HG02798 (cell line): ENCODE data around the gene ST6GALNAC5.
"Not testable (repeated sequence)": the region's sequence is repeated elsewhere in the genome, so short reads cannot be mapped to it uniquely, and the experiment has no call there.

Experiments
- ATAC-seq: cut with Tn5 transposase; IDR thresholded peaks from one replicate; pipeline ENCODE4 v1.9.1; 2021; ENCODE audit warnings: mild to moderate bottlenecking; ENCODE audit not compliant: unreplicated experiment, poor library complexity

Gene ST6GALNAC5

DNA sequence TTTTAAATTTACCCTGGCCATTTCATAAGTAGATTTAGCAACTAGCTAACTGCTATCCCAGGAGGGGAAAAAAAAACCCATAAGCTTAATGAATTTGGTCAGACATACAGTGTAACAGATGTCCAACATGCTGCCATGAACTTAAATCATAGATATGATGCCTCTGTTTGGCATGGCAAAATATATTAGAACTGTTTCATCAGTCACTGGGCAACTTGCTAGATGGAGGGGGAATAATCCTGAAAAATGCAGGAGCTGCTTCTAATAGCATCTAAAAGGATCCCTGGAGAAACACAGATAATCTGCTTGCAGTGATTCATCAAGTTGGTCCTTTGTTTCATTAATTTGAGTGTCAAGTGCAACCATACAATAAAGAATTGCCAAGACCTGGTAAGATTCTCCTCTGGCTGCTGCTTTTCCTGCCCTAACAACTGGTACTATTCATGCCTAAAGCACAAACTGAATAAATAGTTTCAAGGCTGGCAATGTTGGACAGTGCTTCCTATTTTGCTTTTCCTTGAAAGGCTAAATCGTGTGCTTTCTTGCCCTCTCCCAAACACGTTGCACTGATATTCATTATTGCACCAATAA lies 1.5 kb upstream of the ST6GALNAC5 start:
- ATAC-seq, result no peak

DNA sequence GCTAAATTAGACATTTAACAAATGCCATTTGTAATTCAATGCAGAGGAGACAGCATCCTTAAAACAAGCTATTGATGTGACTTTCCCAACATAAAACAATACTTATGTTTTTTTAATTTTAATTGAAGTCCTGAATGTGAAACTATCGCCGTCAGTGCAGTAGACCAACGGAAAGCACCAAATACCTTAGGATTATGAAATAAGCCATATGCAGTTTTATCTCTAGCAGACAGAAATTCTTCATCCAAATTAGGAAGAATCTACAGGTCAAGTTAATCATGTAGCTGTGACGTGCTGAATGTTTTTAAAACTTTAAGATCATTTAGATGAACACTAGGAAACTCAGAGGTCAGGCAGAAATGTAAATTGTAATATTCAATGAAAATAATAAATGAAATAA lies 714 bp upstream of the ST6GALNAC5 start:
- ATAC-seq, result no peak

DNA sequence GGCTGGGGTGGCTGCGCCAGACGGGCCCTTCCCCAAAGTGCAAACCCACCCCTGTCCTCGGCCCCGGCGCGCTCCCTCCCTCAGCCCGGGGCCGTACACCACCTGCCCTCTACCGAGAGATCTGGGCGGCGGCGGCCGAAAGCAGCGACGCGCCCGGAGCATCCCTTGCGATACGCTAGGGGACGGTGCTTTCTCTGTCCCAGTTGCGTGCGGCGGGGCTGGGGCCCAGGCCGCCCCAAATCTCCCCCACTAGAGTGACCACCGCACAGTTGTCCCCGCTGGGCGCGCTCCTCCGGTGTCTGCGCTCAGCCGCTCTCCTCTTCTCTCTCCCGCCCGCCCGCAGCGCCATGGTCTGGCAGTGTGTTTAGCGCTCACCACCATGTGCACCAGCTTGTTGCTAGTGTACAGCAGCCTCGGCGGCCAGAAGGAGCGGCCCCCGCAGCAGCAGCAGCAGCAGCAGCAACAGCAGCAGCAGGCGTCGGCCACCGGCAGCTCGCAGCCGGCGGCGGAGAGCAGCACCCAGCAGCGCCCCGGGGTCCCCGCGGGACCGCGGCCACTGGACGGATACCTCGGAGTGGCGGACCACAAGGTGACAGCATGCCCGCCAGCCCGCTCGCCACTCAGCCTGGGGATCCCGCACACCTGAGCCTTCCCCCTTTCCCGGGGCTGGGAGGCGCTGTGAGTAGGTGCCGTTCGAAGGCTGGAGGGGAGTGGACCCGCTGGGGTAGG lies 1.0 kb downstream of the ST6GALNAC5 start:
- peak; percentile 62 for ATAC-seq

DNA sequence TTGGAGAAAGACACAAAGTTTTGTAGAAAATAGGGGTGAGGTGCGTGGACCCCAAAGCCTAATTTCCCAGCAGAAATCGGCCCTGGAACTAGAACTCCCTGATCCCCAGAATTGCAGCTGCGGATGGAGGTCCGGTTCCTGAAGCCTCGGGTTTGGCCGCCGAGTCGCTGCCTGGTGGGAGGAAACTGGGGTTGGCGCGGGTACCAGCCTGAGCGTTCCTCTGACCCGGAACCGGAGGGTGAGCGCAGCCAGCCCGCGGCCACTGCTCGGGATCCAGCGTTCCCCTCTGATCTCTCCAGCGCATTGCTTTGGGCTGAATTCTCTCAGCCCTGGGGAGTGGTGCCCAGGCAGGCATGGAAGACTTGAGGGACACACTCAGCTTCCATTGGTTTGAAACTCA lies 1.6 kb downstream of the ST6GALNAC5 start:
- no peak for ATAC-seq

DNA sequence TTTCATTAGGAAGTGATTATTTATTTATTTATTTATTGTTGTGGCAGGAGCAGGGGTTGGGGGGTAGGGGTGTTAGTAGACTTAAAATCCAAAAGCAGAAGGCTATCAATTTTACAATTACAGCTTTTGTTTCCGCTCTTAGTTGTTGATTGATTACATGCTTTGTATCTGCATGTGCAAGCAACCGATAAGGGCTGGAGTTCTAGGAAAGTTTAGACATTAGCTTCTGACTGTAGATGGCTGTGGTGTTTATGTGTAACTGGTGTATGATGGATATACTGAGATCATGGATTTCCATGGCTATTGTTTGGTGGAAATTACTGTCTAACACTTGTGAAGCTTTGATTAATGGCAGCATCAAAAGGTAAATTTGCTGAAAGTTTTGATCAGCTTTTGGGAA lies 2.8 kb downstream of the ST6GALNAC5 start:
- ATAC-seq, result no peak

DNA sequence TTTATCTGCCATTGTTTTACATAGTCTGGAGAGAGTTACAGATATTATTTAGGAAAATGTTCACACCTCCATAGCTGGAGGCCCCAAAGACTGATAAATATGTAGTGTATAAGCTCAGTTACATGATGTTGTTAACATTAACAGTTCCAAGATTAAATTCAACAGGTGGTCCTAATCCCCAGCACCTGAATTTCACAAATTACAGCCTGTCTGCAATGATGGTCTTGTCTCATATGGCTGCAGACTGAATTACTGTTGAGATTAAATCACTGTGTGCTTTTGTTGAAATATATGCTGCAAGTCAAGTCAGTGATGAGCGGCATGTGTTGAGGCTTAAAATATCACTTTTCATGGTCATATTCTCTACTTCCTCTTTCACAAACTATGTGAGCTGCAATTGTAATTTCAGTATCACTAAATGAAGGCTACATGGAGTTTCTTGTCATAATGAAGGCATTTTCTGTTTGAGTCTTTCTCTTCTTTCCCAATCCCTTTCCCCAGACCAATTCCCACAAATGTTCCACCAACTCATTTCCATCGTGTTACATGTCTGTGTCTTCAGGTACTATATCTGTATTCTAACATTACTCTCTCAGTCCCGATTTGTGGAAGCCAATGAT lies 4.2 kb downstream of the ST6GALNAC5 start:
- peak; percentile 91 for ATAC-seq

DNA sequence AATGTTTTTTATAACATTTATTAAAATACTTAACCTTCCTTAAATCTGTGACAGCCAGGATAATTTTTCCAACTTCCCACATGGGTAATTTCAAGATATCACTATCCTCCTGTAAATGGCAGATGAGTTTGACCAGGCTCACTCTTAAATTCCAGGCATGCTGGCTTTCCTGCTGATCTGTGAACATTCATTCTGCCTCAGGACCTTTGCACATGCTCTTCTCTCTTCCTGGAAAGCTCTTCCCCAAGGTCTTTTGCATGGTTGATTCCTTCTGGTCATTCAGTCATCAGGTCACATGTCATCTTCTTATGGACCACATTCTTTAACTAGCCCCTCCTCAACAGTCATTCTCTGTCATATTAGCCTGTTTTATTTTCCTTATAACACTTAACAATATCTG lies 5.7 kb downstream of the ST6GALNAC5 start:
- ATAC-seq, result no peak

DNA sequence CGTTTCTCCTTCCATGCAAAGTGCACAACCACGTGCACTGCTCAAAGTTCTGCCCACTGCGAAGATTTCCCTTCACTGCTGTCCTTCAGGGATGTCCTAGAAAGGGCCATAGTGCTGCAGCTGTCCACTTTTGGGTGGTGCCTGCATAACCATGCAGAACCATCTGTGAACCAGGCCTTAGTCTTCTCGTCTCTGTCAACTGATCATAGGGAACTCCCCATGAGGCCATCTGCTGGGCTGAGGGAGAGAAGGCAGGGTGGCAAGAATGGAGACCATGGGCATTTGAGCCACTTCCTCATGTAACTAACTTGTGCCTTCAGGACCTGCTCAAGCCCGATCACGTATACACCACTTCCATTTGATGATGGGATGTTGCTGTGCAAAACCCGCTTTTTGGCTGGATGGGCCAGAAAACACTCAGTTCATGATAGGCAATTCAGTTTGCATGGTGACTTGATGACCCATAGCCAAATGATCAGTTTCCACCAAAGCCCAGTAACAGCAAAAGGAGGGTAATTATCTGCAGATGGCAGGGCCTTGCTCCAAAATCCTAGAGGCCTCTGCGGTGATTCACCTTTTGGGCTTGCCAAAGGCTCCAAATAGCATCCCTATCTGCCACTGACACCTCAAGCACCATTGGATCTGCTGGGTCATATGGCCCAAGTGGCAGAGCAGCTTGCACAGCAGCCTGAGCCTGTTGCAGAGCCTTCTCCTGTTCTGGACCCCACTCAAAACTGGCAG lies 9.5 kb downstream of the ST6GALNAC5 start:
- ATAC-seq, result no peak

DNA sequence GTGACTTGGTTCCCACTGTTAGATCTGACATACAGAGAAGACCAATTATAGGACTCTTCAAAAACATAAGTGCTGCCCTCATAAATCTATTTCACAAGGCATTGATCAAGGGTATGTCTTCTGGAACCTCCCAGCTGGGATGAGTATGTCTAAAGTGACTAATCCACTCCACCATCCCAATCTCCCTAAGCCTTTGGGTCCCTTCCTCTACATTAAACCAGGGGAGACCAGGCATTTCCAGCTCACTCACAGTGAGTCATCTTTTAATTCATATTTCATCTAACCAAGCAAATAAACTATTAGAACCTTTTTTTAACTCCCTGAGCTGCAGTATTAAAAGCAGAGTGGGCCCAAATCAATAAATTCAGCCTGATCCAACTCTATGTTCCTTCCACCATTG lies 11.7 kb downstream of the ST6GALNAC5 start:
- ATAC-seq, result not testable (repeated sequence)

DNA sequence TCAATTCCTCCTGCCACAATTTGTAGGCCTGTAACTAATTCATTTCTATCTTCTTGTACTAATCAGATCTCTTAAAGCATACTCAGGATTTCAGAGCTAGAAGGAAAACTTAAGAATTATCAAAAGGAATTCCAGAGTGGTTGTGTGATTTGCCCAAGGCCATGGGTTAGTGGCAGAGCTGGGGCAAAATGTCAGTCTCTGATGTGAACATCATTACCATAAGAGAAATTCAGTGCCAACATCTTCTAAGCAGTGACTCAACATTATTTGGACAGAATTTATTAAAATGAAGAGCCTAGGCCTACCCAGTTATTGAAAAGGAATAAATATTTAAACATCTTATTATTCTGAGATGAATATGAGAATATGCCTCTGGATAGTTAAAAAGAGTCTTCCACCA lies 14.5 kb downstream of the ST6GALNAC5 start:
- no peak for ATAC-seq

DNA sequence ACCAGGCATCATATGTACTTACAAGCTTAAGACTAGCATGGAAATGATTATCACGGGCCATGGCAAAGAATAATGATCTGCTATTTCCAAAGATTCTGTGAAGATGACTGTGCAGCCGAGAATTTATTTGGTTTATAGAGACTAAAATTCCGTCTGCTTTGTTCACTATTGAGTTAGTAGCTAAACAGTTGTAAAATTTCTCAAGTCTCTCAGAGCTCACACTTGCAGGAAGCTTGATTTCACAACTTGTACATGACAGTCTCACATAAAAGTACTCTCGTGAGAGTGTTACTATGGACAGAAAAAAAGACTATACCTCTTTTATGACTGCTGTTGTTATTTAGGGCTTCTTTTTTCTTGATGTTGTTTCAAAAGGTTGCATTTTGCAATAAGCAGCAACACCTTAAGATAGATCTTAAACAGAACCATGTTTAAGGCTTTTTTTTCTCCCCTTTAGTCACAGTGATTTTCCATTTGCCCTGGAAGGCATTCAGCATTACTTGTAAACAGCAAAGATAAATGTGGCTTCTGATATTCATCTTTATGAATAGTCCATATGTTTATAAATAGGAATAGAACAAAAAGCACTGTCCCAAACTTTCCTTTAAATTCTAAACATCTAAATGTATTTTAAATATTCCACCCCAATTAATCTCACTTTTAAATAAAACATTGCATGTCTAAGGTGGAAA lies 24.8 kb downstream of the ST6GALNAC5 start:
- ATAC-seq, result no peak

DNA sequence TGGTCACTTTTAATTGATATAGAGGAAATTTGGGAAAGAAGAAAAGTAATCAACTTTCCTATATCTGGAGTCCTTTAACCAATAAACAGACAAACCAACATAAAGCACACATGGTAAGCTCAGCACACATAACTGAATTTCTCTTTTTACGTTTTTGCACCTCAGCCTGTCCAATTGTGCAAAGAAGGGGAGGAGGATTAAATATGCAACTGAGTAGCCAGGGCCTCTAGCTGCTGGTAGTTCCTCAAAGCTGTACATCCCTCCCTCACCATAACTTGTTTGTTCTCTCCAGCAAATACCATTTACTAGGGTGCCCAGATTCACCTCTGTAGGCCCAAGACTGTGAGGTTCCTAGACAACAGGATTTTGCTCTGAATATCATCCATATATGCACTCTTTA lies 25.4 kb downstream of the ST6GALNAC5 start:
- no peak for ATAC-seq

DNA sequence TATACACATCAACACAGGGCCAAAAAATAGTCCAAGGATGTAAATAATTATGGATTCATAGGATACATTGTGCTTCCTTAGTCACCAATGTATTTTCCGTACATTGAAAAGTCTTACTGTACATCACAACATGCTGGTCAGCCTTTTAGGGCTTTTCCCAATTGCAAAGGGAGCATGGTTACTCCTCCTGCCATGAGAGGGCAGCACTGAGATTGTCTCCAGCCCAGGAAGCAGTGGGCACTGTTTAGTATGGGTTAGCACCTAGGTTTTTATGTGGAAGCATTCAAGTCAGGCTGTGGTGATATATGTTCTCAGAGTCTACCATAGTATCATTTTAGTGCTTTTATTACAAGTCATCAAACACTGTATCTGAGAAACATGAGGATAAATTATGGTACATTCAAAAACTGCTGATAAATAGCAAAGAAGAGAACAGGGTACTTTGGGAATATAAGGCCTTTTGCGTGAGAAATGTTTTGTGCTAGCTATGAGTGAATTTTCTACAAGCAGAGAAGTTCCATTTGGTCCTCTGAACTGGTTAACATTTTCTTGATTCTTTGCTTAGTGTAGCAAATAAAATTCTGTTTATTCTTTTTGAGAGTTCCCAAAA lies 34.0 kb downstream of the ST6GALNAC5 start:
- peak; percentile 100 for ATAC-seq

DNA sequence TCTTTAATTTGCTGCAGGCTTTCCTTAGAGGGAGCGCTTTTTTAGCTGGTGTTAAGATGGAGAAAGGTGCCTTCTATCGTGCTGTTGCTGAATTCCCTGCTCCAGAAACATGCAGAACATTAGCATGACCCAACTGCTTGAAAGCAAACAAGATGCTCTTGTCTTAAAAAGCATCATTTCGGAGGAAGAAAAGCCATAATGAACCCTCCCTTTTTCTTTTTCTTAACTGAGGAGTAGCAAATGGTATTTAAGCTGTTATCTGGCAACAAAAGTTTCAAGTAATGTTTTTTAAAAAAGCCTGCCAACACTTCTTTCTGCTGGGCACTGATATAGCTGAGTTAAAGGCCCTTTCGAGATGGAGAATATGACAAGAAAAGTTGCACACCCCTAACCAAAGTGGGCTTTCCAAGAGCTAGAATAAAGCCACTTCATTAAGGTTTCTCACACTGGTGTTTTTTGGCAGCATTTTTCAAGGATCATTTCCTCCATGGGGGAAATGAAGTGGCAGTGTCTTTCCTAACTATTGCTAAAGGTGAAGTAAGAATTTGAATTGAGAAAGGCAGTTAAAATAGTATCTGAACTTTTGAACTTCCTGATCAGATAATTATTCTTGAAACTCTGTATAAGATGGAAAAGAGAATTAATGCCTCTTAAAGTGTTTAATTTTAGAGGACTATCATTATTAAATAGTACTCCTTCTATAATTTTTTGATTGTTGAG lies 38.8 kb downstream of the ST6GALNAC5 start:
- ATAC-seq, result no peak

DNA sequence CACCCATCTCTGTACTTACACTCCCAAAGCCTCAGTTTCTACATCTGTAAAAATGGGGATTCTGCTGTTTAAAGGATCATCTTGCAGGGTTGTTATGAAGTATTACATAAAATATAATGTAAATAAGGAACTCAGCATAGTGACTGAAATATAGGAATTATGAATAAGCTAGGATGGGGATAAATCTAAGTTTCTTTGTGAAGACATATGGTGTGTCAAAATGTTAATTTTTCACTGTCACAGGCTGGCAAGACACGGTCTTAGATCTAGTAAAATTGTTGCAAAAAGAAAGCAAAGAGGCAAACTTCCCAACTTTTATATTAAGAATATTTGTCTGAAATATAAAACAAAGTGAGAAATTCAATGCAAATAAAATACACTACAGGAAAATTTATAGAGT lies 42.0 kb downstream of the ST6GALNAC5 start:
- no peak for ATAC-seq

DNA sequence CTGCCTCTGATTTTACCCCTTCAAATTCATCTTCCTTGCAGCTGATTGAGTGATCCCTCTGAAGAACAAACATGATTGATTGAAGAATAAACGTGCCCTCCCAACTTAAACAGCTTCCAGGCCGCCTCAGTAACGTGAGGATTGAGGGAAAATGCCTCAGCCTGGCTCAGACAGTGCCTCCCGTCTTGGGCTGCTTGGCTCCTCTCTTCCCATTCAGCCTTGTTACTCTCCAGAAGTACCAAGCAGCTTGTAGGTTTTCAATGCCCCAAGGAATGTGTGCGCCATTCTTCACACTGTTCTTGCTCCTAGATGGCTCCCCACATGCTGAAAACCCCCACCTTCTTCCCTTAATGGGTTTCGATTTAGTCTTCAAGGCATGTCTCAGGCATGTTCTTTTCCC lies 51.8 kb downstream of the ST6GALNAC5 start:
- ATAC-seq, result no peak

DNA sequence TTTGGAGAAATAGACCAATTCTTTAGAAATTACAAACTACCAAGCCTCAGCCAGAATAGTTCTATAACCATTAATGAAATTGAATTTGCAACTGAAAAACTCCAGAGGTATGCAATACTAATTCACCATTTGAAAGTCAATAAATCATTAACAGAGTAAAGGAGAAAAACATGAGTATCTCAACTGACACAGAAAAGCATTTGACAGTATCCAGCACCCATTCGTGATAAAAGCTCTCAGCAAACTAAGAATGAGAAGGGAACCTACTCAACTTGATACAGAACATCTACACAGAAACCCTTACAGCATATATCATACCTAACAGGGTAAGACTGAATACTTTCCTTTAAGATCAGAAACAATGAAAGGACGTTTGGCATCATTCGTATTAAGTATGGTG lies 54.3 kb downstream of the ST6GALNAC5 start:
- peak; percentile 67 for ATAC-seq

DNA sequence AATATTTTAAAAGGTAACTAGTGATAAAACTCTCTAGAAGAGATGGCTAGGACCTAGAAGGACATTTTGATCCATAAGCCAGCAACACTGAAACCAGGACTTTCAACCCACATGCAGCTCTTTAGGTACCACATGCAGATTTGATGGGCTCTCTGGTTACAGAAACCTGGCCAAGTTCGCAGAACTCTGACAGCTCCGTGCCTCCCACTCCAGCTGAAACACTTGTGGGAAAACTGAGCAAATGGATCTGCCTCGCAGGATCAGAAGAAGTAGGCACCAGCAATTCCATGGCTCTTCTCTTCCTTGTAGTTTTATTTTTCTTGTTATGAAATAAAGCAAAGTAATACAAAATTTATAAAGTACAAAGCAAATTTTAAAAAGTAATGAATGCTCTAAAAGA lies 58.5 kb downstream of the ST6GALNAC5 start:
- no peak for ATAC-seq

DNA sequence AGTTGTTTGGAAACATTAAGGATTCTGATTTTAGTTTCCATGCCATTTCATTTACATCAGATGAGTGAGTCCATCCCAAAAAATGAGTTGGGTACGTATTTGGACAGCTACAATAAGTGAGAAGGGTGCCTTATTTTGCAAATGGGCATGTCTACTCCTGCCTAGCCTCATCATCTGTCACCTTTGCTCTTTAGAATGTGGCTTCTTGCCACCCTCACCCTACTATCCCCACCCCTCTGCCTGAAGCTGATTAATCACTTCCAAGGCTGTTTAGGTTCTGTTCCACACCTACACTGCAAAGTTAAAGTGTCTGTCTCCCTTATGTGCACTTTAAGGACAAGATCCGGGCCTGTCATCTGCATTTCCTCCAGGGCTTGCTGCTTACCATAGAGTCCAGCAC lies 61.2 kb downstream of the ST6GALNAC5 start:
- ATAC-seq, result no peak

DNA sequence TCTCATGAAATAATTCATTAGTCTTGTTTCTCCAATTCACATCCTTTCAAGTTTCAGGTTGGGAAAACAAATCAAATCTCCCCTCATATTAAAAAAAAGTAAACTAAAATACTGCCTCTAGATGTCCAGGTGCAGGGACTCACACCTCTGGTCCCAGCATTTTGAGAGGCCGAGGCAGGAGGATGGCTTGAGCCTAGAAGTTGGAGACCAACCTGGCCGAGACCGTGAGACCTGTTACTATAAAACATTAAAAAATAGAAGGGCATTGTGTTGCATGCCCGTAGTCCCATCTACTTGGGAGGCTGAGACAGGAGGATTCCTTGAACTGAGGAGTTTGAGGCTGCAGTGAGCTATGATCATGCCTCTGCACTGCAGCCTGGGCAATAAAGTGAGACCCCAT lies 61.9 kb downstream of the ST6GALNAC5 start:
- no peak for ATAC-seq
